T-helper 1 cell (primary cell): ENCODE results near the gene MLH1.
"Not testable (repeated sequence)": the region's sequence is repeated elsewhere in the genome, so short reads cannot be mapped to it uniquely, and the experiment has no call there.

Experiments
- DNase-seq, 5 donors: peaks; one replicate each; pipeline ENCODE4 v3.0.0-alpha.2; 2012 to 2020

The MLH1 gene

GRCh38 chr3:37039161-37039846 lies 46.0 kb downstream of the MLH1 start:
- no peak for DNase-seq

- no peak for DNase-seq
Observed at GRCh38 chr3:37040231-37040630, 46.9 kb downstream of the MLH1 start.

- DNase-seq, result no peak
Observed at GRCh38 chr3:37041546-37042195, 48.4 kb downstream of the MLH1 start.

- not testable (repeated sequence) for DNase-seq
Observed at GRCh38 chr3:37042712-37043111, 49.4 kb downstream of the MLH1 start.

- no peak for DNase-seq
Observed at GRCh38 chr3:37050282-37050681, 57.0 kb downstream of the MLH1 start.

GRCh38 chr3:37052860-37053259 lies 59.5 kb downstream of the MLH1 start:
- no peak for DNase-seq

GRCh38 chr3:37053337-37053736 lies 60.0 kb downstream of the MLH1 start:
- no peak for DNase-seq

- no peak for DNase-seq
Observed at GRCh38 chr3:37053753-37054152, 60.4 kb downstream of the MLH1 start.

GRCh38 chr3:37054370-37054769 lies 61.1 kb downstream of the MLH1 start:
- DNase-seq, result peak in 1 of 5 donors; percentile 10

- DNase-seq, result not testable (repeated sequence)
Observed at GRCh38 chr3:37055077-37055476, 61.8 kb downstream of the MLH1 start.

- no peak for DNase-seq
Observed at GRCh38 chr3:37056826-37057225, 63.5 kb downstream of the MLH1 start.

- no peak for DNase-seq
Observed at GRCh38 chr3:37058117-37058516, 64.8 kb downstream of the MLH1 start.

- DNase-seq, result no peak
Observed at GRCh38 chr3:37064747-37065146, 71.4 kb downstream of the MLH1 start.

GRCh38 chr3:37067577-37067976 lies 74.3 kb downstream of the MLH1 start:
- DNase-seq, result no peak

GRCh38 chr3:37068031-37068430 lies 74.7 kb downstream of the MLH1 start:
- no peak for DNase-seq

GRCh38 chr3:37071921-37072320 lies 78.6 kb downstream of the MLH1 start:
- DNase-seq, result no peak

GRCh38 chr3:37072892-37073291 lies 79.6 kb downstream of the MLH1 start:
- DNase-seq, result no peak

GRCh38 chr3:37074178-37074577 lies 80.9 kb downstream of the MLH1 start:
- no peak for DNase-seq

GRCh38 chr3:37075955-37076354 lies 82.6 kb downstream of the MLH1 start:
- DNase-seq, result no peak

GRCh38 chr3:37082317-37082716 lies 89.0 kb downstream of the MLH1 start:
- DNase-seq, result no peak

GRCh38 chr3:37086918-37087317 lies 93.6 kb downstream of the MLH1 start:
- no peak for DNase-seq

GRCh38 chr3:37087870-37088269 lies 94.6 kb downstream of the MLH1 start:
- no peak for DNase-seq

GRCh38 chr3:37092484-37092883 lies 99.2 kb downstream of the MLH1 start:
- DNase-seq, result no peak

- DNase-seq, result no peak
Observed at GRCh38 chr3:37093481-37093880, 100.2 kb downstream of the MLH1 start.

GRCh38 chr3:37094636-37095035 lies 101.3 kb downstream of the MLH1 start:
- DNase-seq, result no peak
